OCI-LY3 (cell line): ENCODE measurements around the gene TSPAN9.

Source experiments
- EZH2phosphoT487 ChIP-seq: fragments of 200-600 bp; shearing (Covaris generic); IDR thresholded peaks from 2 replicates; pipeline ENCODE4 v1.6.1; 2018; ENCODE audit warnings: antibody characterized with exemption, mixed run types, low read depth
- TF ChIP-seq, protein P1 (sequence below): fragments of 200-600, 300-600 bp; sonication (generic); IDR thresholded peaks from 2 replicates; pipeline ENCODE4 v1.5.1; 2014; ENCODE audit warnings: antibody characterized with exemption, low read length, low read depth

- TF ChIP-seq, protein P1, sequence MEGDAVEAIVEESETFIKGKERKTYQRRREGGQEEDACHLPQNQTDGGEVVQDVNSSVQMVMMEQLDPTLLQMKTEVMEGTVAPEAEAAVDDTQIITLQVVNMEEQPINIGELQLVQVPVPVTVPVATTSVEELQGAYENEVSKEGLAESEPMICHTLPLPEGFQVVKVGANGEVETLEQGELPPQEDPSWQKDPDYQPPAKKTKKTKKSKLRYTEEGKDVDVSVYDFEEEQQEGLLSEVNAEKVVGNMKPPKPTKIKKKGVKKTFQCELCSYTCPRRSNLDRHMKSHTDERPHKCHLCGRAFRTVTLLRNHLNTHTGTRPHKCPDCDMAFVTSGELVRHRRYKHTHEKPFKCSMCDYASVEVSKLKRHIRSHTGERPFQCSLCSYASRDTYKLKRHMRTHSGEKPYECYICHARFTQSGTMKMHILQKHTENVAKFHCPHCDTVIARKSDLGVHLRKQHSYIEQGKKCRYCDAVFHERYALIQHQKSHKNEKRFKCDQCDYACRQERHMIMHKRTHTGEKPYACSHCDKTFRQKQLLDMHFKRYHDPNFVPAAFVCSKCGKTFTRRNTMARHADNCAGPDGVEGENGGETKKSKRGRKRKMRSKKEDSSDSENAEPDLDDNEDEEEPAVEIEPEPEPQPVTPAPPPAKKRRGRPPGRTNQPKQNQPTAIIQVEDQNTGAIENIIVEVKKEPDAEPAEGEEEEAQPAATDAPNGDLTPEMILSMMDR: no peak
- no peak for TF ChIP-seq EZH2phosphoT487
Measured at GRCh38 chr12:3190101-3190500, 112.9 kb downstream of the TSPAN9 start.
